ENCODE data around the gene RAB9A. TPM values are rescaled to one million over a fixed set of nuclear protein-coding genes. Genes with fewer than 3 reads are reported as not detected.

Gene RAB9A
- total RNA-seq = 19.4 and 25.9 TPM in 2 replicates

GRCh38 chrX:13688958-13689740 lies at the start of gene RAB9A:
Gene RAB9A (plus strand): TSS chrX:13689128. CDS start chrX:13708747, 19,619 bp downstream.

GRCh38 chrX:13652850-13653693 lies 35.9 kb upstream of the RAB9A start, which contains the start of gene TCEANC:
Gene TCEANC (plus strand): TSS chrX:13653141. CDS start chrX:13662509, 9,368 bp downstream.

GRCh38 chrX:13734278-13735172 lies 45.6 kb downstream of the RAB9A start, which contains the start of the genes OFD1 and TRAPPC2:
Gene OFD1 (plus strand): TSS chrX:13734748. CDS start chrX:13735072, 324 bp downstream.
Gene TRAPPC2 (minus strand): TSS chrX:13734620. CDS start chrX:13719963, 14,657 bp downstream.

Other genes starting within 250 kb of the RAB9A start
- gene EGFL6, start 119.5 kb upstream of the RAB9A start, total RNA-seq = not detected in 2 replicates
- gene TCEANC, start 36.0 kb upstream of the RAB9A start, total RNA-seq = 2.6 and 2.7 TPM in 2 replicates
- 8.3 and 14.5 TPM in 2 replicates for gene TRAPPC2, start 45.5 kb downstream of the RAB9A start, total RNA-seq
- gene OFD1, start 45.6 kb downstream of the RAB9A start, total RNA-seq = 9.4 and 11.4 TPM in 2 replicates
- 3.3 and 16.8 TPM in 2 replicates for gene GPM6B, start 128.0 kb downstream of the RAB9A start, total RNA-seq

Measured in smooth muscle cell of the pulmonary artery (primary cell).